HG02852 (cell line): Measurements from ENCODE around the gene L3MBTL2.
A peak's percentile ranks its signal among the peaks of the same experiment; 100 is the strongest.
"Not testable (repeated sequence)": the region's sequence is repeated elsewhere in the genome, so short reads cannot be mapped to it uniquely, and the experiment has no call there.

Experiments used
- ATAC-seq: cut with Tn5 transposase; IDR thresholded peaks from one replicate; pipeline ENCODE4 v1.9.1; 2021; ENCODE audit warnings: mild to moderate bottlenecking, moderate library complexity; ENCODE audit not compliant: unreplicated experiment

Gene L3MBTL2

DNA sequence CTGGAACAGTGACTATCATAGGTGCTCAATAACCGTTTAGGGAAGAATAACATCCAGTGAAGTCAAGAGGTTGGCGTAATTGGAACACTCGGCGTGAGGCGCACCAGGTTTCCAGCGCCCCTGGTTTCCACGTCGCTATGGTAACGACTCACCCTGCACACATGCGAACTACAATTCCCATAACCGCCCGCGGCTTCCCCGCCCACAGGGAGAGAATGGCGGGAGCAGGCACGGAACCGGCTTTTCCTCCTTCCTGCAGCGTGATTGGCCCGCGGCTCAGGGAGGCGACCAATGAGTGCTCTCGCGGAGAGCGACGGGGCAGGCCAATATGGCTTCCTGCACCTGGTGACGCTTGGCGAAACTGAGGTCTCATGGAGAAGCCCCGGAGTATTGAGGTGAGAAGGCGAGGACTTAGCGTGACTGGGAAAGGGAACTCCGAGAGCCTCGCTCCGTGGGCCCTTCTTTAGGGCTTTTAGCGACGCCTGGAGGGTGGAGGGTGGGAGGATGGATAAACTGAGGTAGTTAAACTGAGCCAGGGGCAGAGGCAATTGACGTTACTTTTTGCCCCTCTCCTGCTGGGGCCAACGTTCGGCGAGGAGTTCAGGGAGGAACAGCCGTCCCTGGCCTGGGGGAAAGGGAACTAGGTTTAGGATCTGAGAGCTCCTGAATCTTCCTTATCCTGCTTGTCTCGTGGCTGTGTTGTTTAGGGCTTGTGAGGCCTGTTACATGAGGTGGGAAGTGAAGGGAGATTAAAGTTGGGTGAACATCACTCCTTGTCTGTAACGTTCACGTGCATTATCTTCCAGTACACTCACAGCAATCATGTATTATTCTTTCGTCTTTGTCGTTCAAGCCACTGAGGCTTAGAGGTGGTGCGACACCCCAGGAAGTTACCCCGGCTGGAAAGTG lies at the start of gene L3MBTL2:
Gene L3MBTL2 (plus strand): TSS at position 321 of the 909 bp plus-strand sequence. CDS start 51 bp downstream, at position 372.
- peak; percentile 92 for ATAC-seq

DNA sequence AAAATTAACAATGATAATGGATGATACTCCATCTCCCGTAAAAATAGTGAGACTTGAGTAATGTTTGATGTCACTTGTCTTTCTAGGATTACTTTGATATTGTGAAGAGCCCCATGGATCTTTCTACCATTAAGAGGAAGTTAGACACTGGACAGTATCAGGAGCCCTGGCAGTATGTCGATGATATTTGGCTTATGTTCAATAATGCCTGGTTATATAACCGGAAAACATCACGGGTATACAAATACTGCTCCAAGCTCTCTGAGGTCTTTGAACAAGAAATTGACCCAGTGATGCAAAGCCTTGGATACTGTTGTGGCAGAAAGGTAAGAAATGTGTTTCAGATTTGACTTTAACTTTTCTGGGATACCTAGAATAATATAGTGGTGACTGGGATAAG lies 48.0 kb upstream of the L3MBTL2 start:
- ATAC-seq: no peak

DNA sequence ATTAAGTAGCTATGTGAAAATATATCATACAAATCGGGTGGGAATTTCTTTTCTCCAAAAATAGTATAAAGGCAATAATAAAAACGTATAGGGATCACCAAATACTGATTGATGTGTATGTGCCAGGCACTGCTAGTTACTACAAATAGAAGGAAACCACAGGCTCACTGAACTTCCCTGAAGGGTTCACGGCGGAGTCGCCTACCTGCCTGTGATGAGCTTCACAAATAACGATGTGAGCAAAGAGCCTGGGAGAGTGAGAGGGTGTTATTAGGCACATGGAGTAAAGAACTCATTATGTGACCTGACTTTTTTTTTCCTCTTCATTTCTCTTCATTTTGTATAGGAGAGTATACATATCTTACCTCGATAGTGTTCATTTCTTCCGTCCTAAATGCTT lies 36.0 kb upstream of the L3MBTL2 start:
- no peak for ATAC-seq

DNA sequence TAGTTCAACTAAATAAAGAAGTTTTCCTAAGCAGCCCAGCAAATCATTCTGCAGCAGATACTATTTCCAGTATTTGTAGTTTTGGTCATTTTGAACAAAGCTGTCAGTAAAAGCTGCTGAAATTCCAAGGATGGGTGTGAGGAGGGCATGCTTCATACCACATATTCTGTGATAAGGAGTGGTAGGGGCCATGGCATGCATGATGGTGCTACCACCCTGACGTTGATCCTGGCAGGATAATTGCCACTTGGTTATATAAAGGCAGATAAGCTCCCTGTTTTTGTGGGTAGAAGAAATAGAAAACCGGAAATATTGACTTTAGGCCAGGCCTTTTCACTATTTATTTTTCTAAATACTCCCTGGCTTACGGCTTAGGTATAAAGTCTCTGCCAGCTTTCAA lies 33.1 kb upstream of the L3MBTL2 start:
- ATAC-seq: no peak

DNA sequence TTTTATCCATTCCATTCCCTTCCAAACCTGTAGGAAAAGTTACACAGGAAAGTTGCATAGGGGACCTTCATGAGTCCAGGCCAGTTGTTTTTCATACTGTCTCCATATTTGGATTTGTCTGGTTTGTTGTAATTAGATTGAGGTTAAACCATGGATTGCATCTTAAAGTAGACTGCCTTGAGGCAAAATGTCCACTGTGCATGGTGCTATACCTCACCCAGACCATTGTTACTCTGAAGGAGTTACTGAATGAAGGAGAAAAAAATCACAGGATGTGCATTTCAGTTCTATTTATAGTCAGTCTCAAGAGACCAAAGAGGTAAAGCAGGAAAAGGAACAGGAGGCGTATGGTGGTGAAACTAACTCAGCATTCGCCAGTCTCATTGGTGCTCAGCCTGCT lies 29.6 kb upstream of the L3MBTL2 start:
- ATAC-seq: no peak

DNA sequence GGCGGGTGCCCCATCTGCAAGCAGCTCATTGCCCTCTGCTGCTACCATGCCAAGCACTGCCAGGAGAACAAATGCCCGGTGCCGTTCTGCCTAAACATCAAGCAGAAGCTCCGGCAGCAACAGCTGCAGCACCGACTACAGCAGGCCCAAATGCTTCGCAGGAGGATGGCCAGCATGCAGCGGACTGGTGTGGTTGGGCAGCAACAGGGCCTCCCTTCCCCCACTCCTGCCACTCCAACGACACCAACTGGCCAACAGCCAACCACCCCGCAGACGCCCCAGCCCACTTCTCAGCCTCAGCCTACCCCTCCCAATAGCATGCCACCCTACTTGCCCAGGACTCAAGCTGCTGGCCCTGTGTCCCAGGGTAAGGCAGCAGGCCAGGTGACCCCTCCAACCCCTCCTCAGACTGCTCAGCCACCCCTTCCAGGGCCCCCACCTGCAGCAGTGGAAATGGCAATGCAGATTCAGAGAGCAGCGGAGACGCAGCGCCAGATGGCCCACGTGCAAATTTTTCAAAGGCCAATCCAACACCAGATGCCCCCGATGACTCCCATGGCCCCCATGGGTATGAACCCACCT lies 28.0 kb upstream of the L3MBTL2 start:
- ATAC-seq: no peak

DNA sequence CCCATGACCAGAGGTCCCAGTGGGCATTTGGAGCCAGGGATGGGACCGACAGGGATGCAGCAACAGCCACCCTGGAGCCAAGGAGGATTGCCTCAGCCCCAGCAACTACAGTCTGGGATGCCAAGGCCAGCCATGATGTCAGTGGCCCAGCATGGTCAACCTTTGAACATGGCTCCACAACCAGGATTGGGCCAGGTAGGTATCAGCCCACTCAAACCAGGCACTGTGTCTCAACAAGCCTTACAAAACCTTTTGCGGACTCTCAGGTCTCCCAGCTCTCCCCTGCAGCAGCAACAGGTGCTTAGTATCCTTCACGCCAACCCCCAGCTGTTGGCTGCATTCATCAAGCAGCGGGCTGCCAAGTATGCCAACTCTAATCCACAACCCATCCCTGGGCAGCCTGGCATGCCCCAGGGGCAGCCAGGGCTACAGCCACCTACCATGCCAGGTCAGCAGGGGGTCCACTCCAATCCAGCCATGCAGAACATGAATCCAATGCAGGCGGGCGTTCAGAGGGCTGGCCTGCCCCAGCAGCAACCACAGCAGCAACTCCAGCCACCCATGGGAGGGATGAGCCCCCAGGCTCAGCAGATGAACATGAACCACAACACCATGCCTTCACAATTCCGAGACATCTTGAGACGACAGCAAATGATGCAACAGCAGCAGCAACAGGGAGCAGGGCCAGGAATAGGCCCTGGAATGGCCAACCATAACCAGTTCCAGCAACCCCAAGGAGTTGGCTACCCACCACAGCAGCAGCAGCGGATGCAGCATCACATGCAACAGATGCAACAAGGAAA lies 27.3 kb upstream of the L3MBTL2 start:
- ATAC-seq: no peak

DNA sequence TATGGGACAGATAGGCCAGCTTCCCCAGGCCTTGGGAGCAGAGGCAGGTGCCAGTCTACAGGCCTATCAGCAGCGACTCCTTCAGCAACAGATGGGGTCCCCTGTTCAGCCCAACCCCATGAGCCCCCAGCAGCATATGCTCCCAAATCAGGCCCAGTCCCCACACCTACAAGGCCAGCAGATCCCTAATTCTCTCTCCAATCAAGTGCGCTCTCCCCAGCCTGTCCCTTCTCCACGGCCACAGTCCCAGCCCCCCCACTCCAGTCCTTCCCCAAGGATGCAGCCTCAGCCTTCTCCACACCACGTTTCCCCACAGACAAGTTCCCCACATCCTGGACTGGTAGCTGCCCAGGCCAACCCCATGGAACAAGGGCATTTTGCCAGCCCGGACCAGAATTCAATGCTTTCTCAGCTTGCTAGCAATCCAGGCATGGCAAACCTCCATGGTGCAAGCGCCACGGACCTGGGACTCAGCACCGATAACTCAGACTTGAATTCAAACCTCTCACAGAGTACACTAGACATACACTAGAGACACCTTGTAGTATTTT lies 26.6 kb upstream of the L3MBTL2 start:
- no peak for ATAC-seq

DNA sequence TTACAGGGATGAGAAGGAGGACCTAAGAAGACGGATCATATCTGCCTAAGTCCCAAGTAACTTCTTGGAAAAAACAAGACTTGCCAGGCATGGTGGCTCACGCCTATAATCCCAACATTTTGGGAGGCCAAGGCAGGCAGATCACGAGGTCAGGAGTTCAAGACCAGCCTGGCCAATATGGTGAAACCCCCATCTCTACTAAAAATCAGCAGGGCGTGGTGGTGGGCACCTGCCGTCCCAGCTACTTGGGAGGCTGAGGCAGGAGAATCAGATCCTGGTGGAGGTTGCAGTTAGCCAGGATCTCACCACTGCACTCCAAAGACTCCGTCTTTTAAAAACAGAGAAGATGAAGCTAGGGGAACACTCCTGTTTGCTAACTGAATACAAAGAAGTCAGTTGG lies 24.8 kb upstream of the L3MBTL2 start:
- ATAC-seq: not testable (repeated sequence)

DNA sequence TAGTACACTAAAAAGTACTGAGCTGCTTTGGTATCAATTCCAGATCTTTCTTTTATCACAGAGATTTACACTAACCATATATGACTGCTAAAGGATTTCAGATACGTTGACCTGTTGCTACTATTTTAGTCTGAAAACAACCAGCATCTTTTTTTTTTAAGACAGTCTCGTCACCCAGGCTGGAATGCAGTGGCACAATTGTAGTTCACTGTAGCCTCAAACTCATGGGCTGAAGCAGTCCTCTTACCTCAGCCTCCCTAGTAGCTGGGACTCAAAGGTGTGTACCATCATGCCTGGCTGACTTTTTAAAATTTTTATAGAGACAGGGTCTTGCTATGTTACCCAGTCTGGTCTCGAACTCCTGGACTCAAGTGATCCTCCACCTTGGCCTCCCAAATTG lies 24.2 kb upstream of the L3MBTL2 start:
- no peak for ATAC-seq

DNA sequence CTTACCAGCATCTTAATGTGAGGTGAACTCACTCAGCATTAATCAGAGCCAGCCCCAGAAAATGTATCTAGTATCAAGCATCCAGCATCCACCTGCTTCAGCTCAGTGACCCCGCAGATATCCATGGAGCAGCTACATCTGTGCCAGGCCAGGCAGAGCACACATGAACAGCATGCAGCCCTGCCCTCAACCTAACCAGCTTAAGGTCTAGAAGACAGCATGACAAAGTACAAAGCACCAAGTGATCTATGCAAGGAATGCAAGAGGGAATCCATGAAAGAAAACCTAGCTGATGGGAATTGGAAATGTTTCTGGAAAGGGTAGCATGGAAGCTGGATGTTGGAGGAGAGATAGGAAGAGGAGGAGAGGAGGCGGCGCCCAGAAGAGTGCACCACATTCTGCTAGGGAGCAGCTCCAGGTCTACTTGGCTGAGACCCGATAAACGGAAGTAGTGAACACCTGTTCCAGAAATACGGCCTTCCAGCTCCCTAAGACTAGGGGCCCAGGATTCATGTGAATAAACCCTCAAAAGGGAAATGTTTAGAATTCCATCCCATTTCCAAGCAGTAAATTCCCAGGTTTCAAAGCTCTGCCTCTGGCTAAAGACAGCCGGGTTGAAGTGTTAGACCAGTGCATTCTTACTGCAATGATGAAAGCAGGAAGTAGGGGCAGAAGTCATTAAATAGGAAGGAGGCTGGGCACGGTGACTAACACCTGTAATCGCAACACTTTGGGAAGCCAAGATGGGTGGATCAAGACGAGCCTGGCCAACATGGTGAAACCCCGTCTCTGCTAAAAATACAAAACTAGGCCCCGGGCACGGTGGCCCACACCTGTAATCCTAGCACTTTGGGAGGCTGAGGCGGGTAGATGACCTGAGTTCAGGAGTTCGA lies 23.5 kb upstream of the L3MBTL2 start:
- no peak for ATAC-seq

DNA sequence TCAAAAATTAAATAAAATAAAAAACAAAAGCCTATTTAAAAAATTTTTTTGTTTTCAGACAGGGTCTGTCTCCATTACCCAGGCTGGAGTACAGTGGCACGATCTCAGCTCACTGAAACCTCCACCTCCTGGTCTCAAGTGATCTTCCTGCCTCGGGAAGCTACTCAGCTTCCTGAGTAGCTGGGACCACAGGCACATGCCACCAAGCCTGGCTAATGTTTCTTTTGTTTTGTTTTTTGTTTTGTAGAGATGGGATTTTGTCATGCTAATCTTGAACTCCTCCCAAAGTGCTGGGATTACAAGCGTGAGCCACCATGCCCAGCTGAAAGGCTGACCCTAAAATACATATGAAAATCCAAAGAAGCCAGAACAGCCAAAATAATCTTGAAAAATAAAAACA lies 20.4 kb upstream of the L3MBTL2 start:
- ATAC-seq: no peak

DNA sequence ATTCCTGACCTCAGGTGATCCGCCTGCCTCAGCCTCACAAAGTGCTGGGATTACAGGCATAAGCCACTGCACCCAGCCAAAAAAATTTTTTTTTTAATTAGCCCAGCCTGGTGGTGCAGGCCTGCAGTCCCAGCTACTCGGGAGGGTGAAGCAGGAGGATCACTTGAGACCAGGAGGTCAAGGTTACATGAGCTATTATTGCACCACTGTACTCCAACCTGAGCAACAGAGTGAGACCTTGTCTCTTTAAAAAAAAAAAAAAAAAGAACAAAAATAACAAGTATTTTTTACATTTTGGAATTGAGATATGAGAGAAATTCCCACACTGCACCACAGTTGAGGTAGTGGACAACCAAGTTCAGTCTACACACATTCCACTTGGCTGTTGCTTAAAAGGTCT lies 13.6 kb upstream of the L3MBTL2 start:
- ATAC-seq: no peak

DNA sequence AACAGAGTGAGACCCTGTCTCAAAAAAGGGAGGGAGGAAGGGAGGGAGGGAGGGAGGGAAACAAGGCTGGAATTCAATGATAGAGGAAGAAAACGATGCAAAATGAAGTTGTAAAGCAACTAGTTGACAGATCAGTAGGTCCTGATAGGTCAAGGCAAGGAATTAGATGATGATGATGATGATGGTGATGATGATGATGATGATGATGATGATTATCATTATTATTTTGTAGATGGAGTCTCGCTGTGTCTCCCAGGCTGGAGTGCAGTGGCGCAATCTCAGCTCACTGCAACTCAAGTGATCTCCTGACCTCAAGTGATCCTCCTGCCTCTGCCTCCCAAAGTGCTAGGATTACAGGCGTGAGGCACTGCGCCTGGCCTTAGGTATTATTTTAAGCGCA lies 11.3 kb upstream of the L3MBTL2 start:
- ATAC-seq: no peak

DNA sequence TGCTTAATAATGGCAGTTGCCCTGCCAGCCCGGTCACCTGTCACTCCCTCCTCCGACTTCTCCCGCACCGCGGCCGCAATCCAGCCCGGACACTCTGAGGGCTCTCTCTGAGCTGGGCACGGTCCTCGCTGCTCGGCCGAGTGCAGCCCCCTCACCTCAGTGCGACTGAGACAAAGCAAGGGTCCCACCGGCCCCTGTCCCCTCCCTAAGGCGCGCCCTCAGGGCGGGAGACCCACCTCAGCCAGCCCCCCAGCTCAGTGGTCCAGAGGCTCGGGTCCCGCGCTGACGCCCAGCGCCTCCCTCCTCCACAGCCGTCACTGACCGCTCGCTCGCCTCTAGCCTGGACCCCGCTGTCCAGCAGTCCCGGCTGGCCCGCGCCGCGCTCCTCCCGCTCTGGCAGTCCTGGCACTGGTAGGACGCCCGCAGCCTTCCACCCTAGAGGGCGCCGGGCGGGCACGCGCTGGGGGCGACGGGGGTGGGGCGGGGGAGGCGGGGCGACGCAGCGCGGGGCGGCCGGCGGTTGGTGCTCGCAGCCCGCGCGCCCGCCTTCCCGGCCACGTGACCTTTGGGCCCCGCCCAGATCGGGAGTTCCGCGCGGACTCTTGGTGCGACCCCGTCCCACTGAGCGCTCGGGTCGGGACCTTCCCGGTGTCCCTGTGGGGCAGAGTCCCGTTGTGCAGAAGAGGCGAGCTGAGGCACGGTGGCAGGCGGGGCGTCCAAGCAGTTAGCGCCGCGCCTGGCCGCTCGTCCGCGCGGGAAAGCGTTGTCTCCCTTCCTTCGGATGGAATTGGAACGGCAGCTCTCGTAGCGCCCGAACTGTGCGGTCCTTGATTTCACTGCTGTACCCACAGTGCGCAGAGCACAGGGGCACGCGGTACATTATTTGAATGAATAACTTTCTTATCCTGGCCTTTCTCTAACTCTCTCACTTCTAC lies 7.8 kb upstream of the L3MBTL2 start:
- peak; percentile 81 for ATAC-seq

DNA sequence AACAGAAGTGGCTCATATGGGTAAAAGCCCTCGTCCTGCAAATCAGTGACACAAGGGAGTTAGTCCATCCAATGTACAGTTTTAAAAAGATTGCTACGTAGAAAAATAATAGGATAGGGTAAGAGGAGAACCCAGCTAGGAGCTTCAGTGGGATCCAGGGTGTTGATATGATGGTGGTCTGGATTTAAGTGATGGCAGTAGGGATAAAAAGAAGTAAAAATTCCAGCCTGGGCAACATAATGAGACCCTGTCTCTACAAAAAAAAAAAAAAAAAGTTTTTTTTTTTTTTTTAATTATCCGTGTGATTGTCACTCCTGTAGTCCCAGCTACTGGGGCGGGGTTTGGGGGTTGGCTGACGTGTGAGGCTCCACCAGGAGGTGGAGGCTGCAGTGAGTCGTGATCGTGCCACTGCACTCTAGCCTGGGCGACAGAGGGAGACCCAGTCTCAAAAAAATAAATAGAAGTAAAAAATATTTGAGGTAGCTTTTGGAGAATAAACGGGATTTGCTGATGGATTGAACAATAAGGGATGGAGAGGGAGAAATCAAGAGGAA lies 7.0 kb upstream of the L3MBTL2 start:
- no peak for ATAC-seq

DNA sequence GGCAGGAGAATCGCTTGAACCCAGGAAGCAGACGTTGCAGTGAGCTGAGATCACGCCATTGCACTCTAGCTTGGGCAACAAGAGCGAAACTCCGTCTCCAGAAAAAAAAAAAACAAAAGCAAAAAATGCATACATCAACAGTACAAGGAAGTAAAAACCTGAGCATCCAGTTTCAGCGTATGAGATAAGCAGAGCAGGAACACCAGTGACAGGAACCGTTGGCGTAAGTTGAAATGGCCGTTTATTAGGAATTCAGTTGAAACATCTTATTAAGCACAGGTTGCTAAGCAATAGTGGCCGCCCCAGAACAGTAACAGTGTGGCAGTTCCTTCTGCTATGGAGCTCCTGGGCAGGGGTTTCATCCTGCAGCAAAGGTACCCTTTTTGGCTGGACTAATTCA lies 4.0 kb upstream of the L3MBTL2 start:
- no peak for ATAC-seq

DNA sequence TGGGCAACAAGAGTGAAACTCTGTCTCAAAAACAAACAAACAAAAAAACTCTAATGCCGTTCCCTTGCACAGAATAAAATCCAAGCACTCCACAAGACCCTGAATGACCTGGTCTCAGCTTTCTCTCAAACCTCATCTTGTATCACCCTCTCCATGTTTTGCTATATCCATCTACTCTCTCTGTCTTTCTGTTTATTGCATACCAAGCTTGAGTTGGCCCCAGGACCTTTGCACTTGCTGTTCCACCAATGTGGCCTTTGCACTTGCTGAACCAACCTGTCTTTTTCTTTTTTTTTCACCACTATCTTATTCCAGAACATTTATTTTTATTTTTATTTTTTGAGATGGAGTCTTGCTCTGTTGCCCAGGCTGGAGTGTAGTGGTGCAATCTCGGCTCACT lies 2.0 kb upstream of the L3MBTL2 start:
- ATAC-seq: no peak

DNA sequence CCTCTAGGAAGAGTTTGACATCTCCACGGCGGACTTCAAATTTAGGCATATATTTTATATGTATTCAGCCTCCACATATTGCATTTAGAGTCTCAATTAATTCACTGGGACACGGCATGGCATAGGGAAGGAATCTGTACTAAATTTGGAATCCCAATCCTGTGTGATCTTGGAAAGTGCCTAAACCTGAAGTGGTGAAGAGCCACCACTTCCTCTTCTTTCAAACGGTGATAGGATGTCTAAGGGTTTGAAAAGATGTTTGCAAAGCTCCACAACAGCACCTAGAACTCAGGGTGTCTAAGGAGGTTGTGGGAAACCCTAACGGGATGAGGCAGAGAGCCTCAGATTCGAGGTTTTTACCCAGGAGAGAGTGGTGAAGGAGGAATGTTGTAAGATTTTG lies 1.0 kb upstream of the L3MBTL2 start:
- ATAC-seq: no peak
